Measurements from ENCODE around the gene EIF4A3. TPM values are rescaled to one million over a fixed set of nuclear protein-coding genes. Genes with fewer than 3 reads are reported as not detected.

EIF4A3 gene
- polyA plus RNA-seq, 3 donors: 103 to 115 (median 114) TPM

DNA sequence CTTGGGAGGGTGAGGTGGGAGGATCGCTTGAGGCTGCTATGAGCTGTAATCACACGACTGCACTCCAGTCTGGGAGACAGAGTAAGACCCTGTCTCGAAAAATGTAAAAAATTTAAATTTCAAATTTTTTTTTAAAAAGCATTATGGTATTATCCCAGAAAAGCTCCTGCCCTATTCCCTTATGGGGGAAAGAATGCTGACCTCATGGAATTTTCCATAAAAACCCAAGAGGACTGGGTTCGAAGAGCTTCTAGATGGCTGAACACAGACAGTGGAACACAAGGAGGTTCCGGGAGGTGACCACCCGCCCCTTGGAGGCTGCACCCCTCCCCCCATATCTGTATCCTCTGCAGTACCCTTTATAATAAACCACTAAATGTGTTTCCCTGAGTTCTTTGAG lies 4.0 kb downstream of the EIF4A3 start:
- DNase-seq: no peak

DNA sequence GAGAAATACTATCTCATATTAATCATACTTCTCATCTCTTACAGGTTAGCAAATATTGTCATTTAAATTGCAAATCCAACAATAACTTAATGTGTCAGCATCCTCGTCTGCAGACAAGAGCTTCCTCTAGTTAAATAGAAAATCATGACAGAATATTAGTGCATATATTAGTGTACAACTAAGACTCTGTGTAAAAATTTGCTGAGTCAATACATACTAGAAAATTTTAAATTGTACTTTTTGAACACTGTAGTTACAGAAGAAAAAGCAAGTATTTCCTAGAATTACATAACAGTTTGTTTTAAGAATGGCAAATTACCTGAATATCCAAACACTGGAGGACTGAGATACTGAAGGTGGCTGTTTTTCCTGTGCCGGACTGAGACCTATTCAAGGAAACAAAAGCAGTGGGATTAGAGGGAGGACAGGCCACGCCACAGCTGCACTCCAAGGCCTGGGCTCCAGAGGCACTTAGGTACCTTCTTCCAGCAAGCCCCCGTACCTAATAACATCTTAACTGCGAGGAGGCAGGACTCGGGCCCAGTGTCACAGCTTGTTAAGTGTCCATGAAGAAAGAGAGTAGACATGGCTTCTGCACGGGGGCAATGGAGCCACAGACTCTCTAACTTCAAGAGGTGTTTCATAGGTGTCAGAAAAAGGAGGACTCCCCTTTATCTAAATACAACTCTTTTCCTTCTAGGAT lies 5.3 kb downstream of the EIF4A3 start:
- no peak for DNase-seq

DNA sequence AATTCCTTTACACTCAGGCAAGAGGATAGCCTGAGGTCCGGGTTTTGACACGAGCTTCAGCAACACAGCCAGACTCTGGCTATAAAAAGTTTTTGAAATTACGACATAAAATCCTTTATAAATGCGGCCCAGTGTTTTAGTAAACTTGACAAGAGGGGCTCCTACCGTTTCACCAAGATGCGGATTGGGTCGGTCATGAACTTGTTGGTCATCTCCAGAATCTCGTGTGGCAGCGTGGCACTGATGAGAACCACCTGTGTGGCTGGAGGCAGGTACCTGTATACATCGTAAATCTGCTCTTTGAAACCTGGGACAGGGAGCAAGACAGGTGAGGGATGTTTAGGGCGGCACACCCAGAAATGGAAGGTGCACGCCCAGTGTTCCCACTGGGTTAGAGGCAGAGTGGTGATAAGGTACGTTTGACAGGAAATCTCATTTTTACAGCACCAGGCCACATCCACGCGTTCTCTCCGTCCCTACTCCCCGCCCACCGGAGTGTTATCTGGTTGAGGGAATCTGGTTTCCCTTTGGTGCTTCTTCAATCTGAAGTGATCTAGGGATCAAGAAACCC lies 8.0 kb downstream of the EIF4A3 start:
- no peak for DNase-seq

DNA sequence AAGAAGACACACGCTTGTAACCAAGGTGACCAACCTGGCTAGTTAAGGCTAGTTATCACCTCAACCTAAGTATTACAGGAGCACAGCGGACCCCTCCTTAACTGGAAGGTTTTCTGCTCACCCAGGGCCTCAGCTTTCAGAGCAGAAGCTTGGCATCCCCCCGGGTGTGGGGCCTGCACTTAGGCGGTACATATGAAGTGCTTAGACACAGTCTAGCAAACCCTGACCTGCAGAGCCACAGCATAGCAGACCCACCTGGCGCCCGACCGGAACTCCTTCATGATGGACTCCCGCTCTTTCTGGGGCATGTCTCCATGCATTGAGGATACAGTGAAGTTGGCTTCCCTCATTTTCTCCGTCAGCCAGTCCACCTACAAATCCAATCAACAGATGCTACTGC lies 9.8 kb downstream of the EIF4A3 start:
- no peak for DNase-seq

DNA sequence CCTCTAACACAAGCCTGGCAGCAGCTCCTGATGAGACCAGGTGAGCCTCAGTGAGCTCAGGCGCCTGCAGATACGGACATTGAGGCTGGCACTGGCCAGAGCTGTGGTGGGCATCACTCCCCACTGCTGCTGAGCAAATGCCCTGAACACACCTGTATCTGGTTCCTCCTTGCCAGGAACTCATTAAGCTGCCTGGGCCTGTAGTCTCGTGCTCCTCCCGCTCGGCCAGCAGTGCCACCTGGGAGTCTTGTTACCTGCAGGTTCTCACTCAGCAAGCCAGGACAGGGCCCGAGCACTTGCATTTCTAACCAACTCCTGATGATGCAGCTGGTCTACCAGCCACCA lies 13.3 kb downstream of the EIF4A3 start:
- DNase-seq: no peak

DNA sequence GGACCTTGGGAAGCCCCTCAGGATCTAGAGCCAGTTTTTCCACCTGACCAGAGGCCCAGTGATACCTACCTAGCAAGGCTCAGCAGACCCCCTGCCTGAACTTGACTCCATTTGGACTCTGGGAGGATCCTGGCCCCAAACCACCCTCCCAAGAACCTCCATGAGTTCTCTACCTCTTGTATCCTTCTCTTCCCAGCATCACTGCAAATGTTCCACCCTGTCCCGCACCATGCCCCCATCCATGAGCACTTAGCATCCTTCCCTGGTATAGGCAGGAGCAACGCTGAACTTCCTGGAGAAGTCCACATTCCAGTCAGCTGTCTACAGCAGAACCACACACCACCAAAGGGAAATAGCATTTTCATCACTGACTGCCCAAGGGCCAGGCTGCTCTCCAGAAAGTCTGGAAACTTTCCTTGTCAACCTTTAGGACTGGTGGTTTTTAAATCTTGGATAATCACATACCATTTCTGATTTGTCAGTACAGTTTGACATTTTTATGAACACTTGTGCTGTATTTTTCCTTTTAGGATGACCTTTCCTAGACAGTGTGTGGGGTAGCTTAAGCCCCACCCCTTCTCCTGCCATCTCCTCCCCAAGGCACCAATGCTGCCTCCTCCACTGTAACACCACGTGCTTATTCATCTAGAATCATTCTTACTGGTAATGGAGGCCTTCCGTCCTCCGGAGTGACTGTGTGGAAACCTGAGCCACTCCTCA lies 13.9 kb downstream of the EIF4A3 start:
- no peak for DNase-seq

DNA sequence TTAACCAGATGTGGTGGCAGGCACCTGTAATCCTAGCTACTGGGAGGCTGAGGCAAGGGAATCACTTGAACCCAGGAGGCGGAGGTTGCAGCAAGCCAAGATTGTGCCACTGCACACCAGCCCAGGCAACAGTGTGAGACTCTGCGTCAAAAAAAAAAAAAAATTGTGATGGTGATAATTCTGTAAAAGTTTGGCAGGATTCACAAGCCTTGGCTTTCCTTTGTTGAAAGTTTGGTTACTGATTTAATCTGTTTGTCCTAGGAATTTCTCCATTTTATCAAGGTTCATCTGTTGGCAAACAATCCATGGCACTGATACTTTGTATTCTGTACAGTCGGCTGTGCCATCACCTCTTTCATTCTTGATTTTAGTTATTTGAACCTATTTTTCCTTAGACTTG lies 15.9 kb downstream of the EIF4A3 start:
- no peak for DNase-seq

DNA sequence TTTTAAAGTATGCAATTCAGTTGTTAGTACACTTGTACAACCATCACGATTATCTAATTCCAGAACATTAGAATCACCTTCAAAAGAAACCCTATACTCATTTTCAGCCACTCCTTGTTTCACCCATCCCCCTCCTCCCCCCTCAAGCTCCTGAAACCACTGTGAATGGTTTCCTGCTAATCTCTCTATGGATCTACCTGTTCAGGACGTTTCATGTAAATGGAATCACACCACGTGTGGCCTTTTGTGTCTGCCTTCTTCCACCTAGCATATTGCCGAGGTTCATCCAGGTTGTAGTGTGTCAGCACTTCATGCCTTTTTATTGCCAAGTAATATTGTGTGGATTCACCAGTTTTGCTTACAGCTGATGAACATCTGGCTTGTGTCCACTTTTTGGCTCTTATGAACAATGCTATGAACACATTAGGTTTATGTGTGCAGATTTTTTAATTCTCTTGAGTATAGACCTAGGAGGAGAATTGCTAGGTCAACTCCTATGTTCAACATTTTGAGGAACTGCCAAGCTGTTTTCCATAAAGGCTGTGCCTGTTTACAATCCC lies 17.8 kb downstream of the EIF4A3 start:
- DNase-seq: no peak

DNA sequence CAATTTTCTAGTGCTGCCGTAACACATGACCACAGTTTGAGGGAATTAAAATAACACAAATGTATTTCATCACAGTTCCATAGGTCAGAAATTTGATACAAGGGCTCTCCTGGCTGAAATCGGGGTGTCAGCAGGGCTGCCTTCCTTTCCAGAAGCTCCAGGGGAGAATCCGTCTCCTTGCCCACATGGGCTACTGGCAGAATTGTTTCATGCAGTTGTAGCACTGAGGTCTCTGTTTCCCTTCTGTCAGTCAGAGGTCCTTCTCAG lies 20.5 kb downstream of the EIF4A3 start:
- no peak for DNase-seq

DNA sequence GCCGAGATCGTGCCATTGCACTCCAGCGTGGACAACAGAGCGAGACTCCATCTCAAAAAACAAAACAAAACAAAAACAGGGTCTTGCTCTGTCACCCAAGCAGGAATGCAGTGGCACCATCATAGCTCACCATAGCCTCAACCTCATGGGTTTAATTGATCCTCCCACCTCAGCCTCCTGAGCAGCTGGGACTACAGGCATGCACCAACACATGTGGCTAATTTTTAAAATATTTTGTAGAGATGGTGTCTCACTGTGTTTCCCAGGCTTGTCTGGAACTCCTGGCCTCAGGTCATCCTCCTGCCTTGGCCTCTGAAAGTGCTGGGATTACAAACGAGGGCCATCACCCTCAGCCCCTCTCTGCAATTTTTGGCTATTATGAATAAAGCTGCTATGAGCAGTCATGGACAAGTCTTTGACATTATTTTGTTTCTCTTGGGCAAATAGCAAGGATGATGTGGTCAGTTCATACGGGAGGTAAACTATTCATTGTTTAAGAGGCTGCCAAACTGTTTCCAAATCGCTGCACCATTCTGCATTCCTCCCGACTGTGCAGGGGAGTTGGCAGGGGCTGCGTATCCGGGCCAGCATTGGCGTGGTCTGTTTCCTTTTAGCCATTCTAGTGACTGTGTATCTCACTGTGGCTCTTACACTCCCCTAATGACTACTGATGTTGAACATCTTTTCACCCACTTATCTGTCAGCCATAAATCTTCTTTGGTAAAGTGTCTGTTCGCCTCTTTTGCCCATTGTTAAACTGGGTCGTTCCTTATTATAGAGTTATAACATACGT lies 21.1 kb downstream of the EIF4A3 start:
- no peak for DNase-seq

DNA sequence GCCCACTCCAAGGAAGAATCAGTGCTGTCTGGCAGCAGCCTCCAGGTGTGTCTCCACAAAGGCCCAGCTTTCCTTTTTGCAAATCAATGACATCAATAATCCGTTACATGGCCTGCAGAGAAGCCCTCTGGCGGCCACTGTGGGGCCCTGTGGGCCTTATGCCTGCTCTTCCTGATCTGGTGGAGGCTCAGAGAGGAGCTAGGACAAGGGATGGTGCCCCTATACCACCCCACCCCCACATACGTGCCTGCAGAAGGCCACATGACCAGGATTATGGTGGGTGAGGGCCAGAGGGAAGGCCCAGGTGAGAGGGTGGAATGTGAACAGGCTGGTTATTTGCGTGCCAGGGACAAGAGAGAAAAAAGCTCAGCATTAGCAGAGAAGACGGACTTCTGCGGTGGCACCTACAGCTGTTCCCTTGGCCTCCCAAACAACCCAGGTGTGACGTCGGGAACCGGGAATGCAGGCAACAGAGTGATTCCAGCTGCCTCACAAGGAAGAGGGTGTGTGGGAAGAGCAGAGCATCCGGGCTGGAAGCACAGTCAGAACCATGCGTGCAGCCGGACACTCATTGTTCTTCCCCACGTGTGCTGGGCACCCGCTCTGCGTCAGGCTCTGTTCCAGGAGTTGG lies 22.5 kb downstream of the EIF4A3 start:
- DNase-seq: no peak

DNA sequence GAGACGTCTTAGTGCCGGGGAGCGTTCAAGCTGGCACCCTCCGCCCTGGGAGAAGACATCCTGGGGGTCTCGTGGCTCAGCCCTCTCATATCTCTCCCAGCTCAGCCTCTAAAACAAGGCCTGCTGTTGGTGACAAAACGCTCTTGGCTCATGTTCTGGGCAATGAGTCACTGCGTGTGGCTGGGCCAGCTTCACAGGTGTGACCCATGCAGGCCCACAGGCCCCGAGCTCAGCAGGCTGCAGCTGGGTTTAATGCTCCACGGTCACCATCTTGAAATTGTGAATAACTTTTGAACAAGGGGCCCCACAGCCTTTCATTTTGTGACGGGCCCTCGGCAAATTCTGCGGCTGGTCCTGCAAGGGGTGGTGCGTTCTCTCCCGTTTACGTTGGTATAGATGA lies 23.1 kb downstream of the EIF4A3 start:
- no peak for DNase-seq

DNA sequence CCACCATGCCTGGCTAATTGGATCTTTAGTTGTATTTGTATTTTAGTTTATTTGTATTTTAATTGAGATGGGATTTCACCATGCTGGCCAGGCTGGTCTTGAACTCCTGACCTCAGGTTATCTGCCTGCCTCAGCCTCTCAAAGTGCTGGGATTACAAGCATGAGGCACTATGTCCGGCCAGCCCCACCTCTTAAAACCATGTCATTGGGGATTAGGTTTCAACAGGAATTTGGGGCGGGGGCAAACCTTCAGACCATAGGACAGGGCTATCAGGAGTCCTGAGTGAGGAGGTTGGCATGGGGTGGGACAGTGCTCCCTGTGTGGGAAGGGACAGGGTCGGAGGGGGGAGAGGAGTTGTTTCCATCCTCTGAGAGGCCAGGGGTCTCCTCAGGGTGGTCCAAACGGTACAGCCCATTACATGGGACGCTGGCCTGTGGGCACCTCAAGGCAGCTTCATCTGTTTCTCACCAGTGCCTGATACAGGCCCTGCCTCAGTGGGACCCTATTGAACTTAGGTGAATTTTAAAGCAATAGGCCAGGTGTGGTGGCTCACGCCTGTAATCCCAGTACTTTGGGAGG lies 23.9 kb downstream of the EIF4A3 start:
- no peak for DNase-seq

DNA sequence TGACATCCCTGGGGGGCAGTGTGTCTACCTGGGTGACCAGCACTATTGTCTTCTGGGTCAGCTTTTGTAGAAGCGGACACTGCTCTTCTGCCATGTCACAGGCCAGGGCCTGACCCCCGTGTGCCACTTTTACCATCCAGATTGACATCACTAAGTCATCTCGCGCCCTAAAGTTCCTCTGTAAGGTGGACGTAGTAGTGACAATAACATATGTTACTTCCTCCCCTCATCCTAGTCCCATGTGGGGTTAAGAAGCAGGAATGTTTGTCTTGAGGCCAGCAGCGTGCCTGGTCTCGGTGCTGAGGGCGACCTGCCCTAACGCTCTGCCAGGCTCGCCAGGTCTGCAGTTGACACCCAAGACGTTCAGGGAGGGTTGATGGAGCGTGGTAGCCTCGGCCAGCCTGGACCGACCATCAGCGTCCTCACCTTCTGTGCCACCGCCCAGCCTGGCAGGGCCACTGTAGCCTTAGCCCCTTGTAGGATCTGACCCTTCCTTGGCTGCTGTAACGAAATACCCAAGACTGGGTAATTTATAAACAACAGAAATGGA lies 24.8 kb downstream of the EIF4A3 start:
- no peak for DNase-seq

DNA sequence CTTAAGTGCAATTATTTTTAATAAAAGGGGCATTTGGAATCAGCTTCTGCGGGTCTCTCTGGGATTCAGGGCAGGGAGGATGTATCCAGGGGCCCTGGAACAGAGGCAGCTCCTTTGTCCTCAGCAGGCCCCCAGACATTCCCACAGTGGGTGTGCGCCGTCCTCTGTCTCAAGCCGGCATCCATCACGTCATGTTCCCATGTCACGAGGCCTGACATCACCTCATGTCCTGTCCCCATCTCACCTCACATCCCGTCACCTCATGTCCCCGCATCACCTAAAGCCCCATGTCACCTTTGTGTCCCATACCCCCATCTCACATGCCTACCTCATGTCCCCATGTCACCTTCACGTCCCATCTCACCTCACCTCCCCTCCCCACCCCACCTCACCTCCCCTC lies 27.1 kb downstream of the EIF4A3 start:
- DNase-seq: no peak

DNA sequence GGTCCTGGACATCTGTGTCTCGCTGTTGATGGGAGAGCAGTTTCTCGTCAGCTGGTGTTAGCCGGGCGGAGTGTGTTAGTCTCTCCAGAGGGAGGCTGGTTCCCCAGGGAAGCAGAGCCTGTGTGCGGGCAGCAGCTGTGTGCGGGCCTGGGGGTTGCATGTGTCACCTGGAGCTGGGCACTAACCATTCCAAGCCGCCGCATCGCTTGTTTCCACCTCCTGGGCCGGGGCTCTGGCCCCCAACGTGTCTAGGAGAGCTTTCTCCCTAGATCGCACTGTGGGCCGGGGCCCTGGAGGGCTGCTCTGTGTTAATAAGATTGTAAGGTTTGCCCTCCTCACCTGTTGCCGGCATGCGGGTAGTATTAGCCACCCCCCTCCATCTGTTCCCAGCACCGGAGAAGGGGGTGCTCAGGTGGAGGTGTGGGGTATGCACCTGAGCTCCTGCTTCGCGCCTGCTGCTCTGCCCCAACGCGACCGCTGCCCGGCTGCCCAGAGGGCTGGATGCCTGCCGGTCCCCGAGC lies 27.6 kb downstream of the EIF4A3 start:
- no peak for DNase-seq

DNA sequence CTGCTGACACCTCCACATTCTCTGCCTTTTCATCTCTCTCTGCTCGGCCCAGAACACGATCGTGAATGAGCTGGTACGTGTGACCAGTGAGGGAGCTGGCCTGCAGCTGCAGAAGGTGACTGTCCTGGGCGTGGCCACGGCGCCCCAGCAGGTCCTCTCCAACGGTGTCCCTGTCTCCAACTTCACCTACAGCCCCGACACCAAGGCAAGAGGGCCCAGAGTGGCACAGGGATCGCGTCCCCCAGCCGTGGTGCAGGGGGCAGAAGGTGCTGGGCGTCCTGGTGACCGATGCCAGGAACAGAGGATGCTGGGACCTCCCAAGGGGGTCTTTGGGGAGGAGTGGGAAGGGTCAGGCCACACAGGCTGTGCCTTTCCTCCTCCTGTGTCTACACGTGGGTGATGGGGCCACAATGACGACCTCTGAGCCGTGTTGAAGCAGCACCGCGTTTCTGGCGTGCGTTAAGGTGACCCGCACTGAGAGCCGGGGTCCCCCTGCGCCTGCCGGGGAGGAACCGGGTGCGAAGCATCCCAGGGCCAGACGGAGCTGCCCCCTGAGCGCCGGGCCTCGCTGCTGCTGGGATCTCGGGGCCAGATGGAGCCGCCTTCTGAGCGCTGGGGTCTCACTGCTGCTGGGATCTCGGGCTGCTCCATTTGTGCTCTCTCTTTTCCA lies 28.2 kb downstream of the EIF4A3 start:
- no peak for DNase-seq

DNA sequence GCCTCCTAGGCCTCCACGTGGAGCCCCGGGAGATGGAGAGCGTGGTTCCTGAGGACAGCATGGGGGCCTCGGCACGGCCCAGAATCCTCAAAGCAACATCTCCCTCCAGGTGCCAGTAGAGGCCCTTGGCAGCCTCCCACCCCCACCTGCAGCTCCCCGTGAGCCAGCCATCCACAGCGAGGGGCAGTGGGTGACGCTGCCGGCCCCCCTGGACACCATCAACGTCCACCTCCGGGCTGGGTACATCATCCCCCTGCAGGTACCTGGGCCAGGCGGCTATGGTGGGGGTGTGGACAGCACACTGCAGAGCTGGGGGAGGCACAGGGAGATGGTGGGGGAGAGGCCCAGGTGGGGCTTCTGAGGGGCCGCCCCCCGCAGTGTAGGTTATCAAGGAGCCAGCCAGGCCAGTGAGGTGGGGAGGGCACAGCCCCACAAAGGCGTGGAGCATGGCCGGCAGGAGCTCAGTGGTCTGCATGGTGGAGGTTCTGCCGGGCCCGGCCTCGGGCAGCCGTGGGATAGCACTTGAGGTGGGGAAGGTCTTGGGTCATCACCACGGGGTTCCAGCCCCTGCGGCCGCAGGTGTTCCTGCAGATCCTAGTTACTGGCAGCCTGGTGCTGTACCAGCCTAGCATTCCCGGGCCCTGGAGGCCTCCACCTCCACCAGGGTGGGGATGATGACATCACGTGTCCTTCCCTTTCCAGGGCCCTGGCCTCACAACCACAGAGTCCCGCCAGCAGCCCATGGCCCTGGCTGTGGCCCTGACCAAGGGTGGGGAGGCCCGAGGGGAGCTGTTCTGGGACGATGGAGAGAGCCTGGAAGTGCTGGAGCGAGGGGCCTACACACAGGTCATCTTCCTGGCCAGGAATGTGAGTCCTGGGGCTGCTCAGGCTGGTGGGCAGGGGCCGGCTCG lies 29.2 kb downstream of the EIF4A3 start:
- no peak for DNase-seq

DNA sequence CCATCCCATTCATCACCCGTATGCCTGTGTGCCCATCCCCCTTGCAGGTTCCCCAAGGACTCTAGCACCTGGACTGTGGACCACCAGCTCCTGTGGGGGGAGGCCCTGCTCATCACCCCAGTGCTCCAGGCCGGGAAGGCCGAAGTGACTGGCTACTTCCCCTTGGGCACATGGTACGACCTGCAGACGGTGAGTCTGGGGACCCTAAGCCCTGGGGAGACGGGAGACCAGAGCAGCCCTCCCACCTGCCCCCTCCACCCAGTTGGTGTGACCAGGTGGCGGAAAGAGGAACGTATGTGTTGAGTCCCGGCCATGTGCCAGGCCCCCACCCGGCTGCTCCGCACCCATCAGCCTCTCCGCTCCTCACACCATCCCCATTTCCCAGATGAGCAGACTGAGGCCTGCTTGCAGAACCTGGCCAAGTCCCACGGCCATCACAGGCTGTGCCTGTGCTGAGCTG lies 30.0 kb downstream of the EIF4A3 start:
- no peak for DNase-seq
